ENCODE measurements around the gene ME3.

Gene ME3

DNA sequence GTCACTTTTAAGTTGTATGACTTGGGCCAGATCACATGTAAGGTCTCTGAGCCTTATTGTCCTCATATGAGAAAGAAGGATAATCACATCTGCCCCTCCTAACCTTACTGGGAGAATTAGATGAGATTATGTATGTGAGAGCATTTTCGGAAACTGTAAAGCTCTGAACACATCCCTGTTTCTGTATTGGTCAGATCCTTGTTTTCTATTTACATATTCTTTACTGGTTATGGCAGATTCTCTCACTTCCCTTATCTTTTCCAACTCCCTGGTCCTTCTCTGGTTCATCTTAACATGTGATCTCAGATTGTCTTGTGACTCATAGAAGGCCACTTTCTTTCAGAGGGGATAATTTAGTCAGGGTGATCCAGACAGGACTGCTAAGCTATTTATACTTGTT is 255.9 kb downstream of the ME3 start:
- DNase-seq: no peak

DNA sequence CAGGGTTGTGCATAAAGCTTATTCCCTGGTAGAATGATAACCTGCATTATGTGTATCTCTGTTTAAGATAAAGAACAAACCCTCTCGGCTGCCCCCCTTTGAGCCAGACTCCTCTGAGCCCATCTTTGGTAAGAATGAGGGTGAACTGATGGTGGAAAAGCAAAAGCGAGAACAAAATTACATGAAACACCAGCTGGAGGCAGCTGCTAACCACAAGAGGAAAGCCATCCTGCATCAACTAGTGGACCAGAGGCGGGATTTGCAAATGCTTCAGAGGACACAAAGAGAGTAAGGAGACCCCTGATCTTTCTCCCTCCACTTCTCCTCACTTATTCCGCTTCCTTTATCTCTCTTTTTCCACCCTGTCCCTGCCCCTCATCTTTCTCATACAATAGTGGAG is 257.4 kb downstream of the ME3 start:
- no peak for DNase-seq

DNA sequence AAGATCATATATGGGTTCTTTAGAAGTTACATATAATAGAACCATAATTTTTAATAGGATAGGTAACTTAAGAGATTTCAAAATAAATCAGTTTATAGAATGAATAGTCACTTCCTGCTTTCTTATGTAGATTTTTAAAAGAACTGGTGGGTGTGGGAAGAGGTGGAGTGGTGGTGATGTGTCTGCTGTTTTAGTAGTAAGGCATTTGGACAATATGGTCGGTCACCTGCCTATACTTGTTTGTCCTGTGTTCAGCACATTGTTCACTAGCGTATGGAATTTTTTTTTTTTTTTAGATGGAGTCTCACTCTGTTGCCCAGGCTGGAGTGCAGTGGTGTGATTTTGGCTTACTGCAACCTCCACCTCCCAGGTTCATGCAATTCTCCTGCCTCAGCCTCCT is 258.4 kb downstream of the ME3 start:
- no peak for DNase-seq

DNA sequence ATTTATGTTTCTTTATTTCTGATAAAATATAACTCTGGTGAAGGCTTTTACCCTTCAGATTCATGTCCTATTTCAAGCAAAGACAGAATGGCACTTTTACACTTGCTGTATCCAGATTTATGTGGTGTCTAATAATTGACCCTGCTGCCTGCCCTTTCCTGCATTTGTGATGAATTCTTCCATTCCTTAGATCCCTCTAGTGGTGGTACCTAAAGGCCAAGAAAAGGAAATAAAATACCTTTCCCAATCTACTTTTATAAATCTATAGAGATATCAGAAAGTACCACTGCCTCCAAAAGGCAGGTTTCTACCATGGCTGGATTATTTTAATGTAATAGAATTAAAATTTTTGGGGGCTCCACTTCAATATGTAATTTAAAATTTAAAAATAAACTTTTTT is 263.6 kb downstream of the ME3 start:
- no peak for DNase-seq

DNA sequence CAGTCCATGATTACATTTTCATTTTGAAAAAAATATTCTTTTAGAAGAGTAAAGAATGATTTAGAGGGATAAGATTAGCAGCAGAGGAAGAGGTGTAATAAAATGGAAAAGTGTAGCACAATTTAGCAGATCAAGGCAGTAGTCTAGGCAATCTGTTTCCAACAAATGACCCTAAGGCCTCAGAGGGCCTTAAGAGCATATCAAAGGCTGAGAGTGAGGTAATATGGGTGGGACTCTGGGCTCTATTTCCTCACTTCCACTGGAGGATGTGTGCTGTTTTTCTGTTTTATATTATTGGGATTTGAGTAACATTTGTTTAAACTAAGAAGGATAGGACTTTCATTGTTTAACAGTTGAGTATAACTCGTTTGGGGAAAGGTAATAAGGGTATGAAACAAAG is 269.0 kb downstream of the ME3 start:
- DNase-seq: no peak

DNA sequence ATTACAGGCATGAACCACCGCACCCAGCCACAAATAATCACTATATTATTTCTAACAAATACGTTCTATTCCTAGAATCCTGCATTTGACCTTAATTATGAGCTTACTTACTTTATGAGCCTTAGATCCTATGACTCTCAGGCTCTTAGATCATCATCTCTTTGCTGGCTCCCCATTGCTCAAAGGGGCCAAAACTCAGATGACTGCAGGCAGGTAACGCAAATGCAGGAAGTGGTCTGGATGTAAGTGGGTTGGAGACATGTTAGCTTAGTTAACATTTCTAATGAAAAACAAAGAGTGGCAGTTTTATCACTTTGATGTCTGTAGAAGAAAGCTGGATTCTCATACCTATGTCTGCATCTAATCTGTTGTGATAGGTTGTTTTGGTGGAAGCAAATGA is 274.3 kb downstream of the ME3 start:
- no peak for DNase-seq

DNA sequence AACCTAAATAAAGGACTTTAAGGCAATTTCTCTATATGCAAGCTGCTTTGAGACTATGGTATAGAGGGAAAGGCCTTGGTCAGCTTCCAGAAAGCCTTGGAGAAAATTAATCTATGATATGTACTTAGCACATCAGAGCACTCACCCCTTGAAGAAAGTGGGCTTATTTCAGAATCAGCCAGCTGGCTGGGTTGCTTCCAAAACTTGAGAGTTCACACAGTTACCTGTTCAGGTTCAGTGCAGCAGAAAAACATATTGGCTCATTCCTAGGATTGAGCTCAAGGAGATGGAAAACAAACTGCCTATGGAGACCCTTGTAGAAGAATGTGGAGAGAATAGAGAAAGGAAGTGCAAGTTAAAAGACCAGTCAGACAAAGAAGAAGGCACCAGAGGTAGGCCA is 275.1 kb downstream of the ME3 start:
- DNase-seq: no peak

DNA sequence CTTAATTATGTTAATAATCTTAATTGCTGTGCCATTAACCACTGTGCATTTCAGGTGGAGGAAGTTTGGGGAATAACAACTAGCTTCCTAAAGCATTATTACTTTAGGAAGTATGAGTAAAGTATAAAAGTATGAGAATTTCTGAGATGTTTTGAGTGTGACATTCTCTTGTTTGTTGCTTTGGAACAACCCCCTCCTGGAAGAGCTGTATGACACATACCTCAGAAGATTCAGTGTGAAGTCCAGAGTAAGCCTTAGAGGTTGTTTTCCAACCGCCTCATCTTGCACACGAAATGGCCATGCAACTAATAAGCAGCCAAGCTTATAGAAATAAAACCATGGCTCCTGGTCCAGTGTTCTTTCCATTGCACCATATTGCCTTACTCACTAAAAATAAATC is 276.0 kb downstream of the ME3 start:
- no peak for DNase-seq

DNA sequence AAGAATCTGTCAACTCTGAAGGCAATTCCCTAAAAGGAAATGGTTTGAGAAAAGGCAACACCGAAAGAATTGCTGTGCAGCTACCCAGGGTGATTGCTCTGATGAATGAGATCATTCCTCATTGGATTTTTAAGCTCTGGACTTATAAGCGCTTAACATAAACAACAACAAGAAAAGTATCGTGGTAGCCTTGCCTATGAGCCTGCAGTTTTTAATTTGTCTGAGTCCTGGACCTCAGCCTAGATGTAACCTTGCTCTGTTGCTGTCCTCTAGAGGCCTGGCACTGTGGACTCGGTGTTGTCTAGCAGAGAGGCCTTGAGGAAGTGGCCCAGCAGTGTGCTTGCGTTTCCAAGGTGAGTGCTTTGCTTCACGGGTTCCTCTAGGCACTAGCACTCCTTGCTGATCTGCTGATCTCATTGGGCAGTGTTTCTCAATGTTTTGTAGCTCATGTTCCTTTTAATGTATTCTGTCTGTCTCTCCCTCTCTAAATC is 277.3 kb downstream of the ME3 start:
- no peak for DNase-seq

Data from activated CD4-positive, alpha-beta T cell treated with anti-CD3 and anti-CD28 coated beads, Interleukin-10, Interleukin-2, amounts not matched to agents 100 ng/mL and 50 ng/mL, durations not matched to agents 16 hours and 8 hours (primary cell).